K562 (cell line): ENCODE results near the gene CHST8. TPM values are rescaled to one million over a fixed set of nuclear protein-coding genes. Genes with fewer than 3 reads are reported as not detected.

Source experiments
- ATAC-seq: fragments of 200-7000 bp; cut with Tn5 transposase; 3 replicates; pipeline ENCODE4 v1.9.1; 2020; ENCODE audit warnings: moderate library complexity
- BruUV-seq: library from RNA; stranded (reverse); fragments of 400-500 nt; replicated peaks from 2 replicates; lab custom pipeline; 2021; lab: Mats Ljungman, UMichigan
- CTCF ChIA-PET: fragments of 300-600 bp; formaldehyde crosslinking; extraction: SDS; loops from one replicate; lab custom pipeline; 2021; ENCODE audit warnings: low intra/inter-chr PET ratio; lab: Yijun Ruan, JAX
- POLR2A ChIA-PET: fragments of 300-600, 350-650 bp; sonication (Branson Sonifier 250); formaldehyde crosslinking; extraction: SDS; loops from one replicate; lab custom pipeline; 2021; ENCODE audit warnings: antibody characterized with exemption, inconsistent platforms; lab: Yijun Ruan, JAX
- DNase-seq, 4 experiments: peaks; one replicate each; pipeline versions ENCODE4 v3.0.0 to v3.0.0-alpha.2; 2011 to 2018; ENCODE audit warnings: low spot score in 3 of 4, mixed read lengths in 3 of 4; ENCODE audit errors: extremely low read depth in 1 of 4
- FAIRE-seq: peaks from 2 replicates; lab custom pipeline; 2011; peaks lifted over from hg19 to GRCh38; lab: Jason Lieb, UNC
- H2AFZ ChIP-seq: 2 replicates; pipeline ENCODE4 v1.6.0; 2011; ENCODE audit warnings: low read depth, low read length, control low read depth, inconsistent platforms
- H3K27ac ChIP-seq: fragments of 200-600 bp; 3 replicates; pipeline ENCODE4 v1.8.0; 2011; ENCODE audit warnings: low read depth, mild to moderate bottlenecking, control low read depth, inconsistent platforms, low read length, moderate library complexity, mixed read lengths; ENCODE audit errors: extremely low read depth
- H3K27me3 ChIP-seq, 2 experiments: fragments of 300-600 bp in 1 of 2; 2 replicates in 1 of 2; 3 replicates in 1 of 2; pipeline versions ENCODE4 v1.6.0 to v1.8.0; 2011; ENCODE audit warnings: inconsistent platforms in 2 of 2, low read length in 2 of 2, mild to moderate bottlenecking in 1 of 2, mixed read lengths in 1 of 2, moderate library complexity in 1 of 2; ENCODE audit not compliant: control insufficient read depth in 2 of 2, insufficient read depth in 2 of 2
- H3K36me3 ChIP-seq: fragments of 300-600 bp; 3 replicates; pipeline ENCODE4 v1.8.0; 2011; ENCODE audit warnings: mild to moderate bottlenecking, low read length, inconsistent platforms; ENCODE audit not compliant: control insufficient read depth, insufficient read depth
- H3K4me1 ChIP-seq, 2 experiments: fragments of 200-600 bp in 1 of 2; replicated peaks in 1 of 2; 2 replicates in 1 of 2; 3 replicates in 1 of 2; pipeline versions ENCODE4 v1.5.1 to v1.8.0; 2011; ENCODE audit warnings: inconsistent platforms in 2 of 2, low read length in 2 of 2, mild to moderate bottlenecking in 1 of 2, mixed read lengths in 1 of 2, moderate library complexity in 1 of 2; ENCODE audit not compliant: control insufficient read depth in 2 of 2, insufficient read depth in 2 of 2
- H3K4me2 ChIP-seq: 2 replicates; pipeline ENCODE4 v1.6.1; 2011; ENCODE audit warnings: low read length, control low read depth, inconsistent platforms, mixed read lengths; ENCODE audit not compliant: insufficient read depth
- H3K4me3 ChIP-seq: fragments of 200-600 bp; sonication (generic), shearing (Covaris generic); 2 replicates; pipeline ENCODE4 v1.5.1; 2016; ENCODE audit warnings: control low read depth, inconsistent platforms
- H3K79me2 ChIP-seq: fragments of 200-600 bp; 3 replicates; pipeline ENCODE4 v1.8.0; 2011; ENCODE audit warnings: low read length, inconsistent platforms; ENCODE audit not compliant: control insufficient read depth, insufficient read depth
- H3K9ac ChIP-seq, 2 experiments: 2 replicates each; pipeline versions ENCODE4 v1.6.0 to v1.6.1; 2011; ENCODE audit warnings: low read depth in 2 of 2, low read length in 2 of 2, control low read depth in 1 of 2, inconsistent platforms in 1 of 2, mild to moderate bottlenecking in 1 of 2, mixed read lengths in 1 of 2; ENCODE audit not compliant: insufficient read depth in 1 of 2
- H3K9me1 ChIP-seq: one replicate; pipeline ENCODE4 v1.6.0; 2011; ENCODE audit warnings: inconsistent platforms, mild to moderate bottlenecking, low read length, moderate library complexity; ENCODE audit not compliant: control insufficient read depth, insufficient read depth
- H3K9me3 ChIP-seq: replicated peaks from 2 replicates; pipeline ENCODE4 v1.5.1; 2011; ENCODE audit warnings: low read depth, low read length, inconsistent platforms; ENCODE audit not compliant: control insufficient read depth, insufficient read depth
- H4K20me1 ChIP-seq: replicated peaks from 2 replicates; pipeline ENCODE4 v1.6.1; 2011; ENCODE audit warnings: low read length, inconsistent platforms, mixed read lengths; ENCODE audit not compliant: control insufficient read depth, insufficient read depth
- DDX20 ChIP-seq: fragments of 450-650 bp; IDR thresholded peaks from 2 replicates; pipeline ENCODE4 v1.6.1; 2016; ENCODE audit warnings: missing genetic modification characterization, low read depth, mild to moderate bottlenecking, missing compliant biosample characterization, moderate library complexity
- DMBX1 ChIP-seq: fragments of 250-450 bp; sonication (Bioruptor Pico); IDR thresholded peaks from 2 replicates; pipeline ENCODE4 v1.8.0; 2022; ENCODE audit warnings: inconsistent platforms, mild to moderate bottlenecking, moderate library complexity, borderline replicate concordance
- E2F5 ChIP-seq: sonication (generic); formaldehyde crosslinking; IDR thresholded peaks from 2 replicates; pipeline ENCODE4 v1.8.0; 2022; ENCODE audit warnings: mild to moderate bottlenecking, missing genetic modification reagents
- EHMT2 ChIP-seq: fragments of 450-650 bp; IDR thresholded peaks from 2 replicates; pipeline ENCODE4 v1.6.1; 2018; ENCODE audit warnings: antibody characterized with exemption
- LEF1 ChIP-seq: fragments of 450-650 bp; IDR thresholded peaks from 2 replicates; pipeline ENCODE4 v1.6.1; 2016; ENCODE audit warnings: mild to moderate bottlenecking
- PHTF2 ChIP-seq: fragments of 250-450 bp; sonication (Bioruptor Pico); IDR thresholded peaks from 2 replicates; pipeline ENCODE4 v1.5.0; 2021; ENCODE audit warnings: mild to moderate bottlenecking
- SMARCE1 ChIP-seq: fragments of 450-650 bp; IDR thresholded peaks from 2 replicates; pipeline ENCODE4 v1.7.1; 2016; ENCODE audit warnings: mild to moderate bottlenecking
- TBL1XR1 ChIP-seq, 2 experiments: IDR thresholded peaks; 2 replicates each; pipeline ENCODE4 v1.6.1; 2012; ENCODE audit warnings: improper control_type of control experiment in 2 of 2, low read length in 2 of 2, mild to moderate bottlenecking in 1 of 2
- ZNF699 ChIP-seq: fragments of 250-450 bp; sonication (Bioruptor Pico); IDR thresholded peaks from 2 replicates; pipeline ENCODE4 v1.8.0; 2021; ENCODE audit warnings: mild to moderate bottlenecking, moderate library complexity; ENCODE audit not compliant: insufficient replicate concordance
- WGBS: fragments of 100-300 bp; shearing (Covaris generic); methylation state at CpG from one replicate; pipeline ENCODE4 v1.1.6; 2016; ENCODE audit warnings: low coverage, mixed read lengths; ENCODE audit not compliant: insufficient coverage; ENCODE audit errors: missing lambda C conversion rate; 5-methylcytosine and 5-hydroxymethylcytosine counted together
- in situ Hi-C: fragments of 300-500 bp; cut with MboI; formaldehyde crosslinking; loops from 4 replicates; pipeline ENCODE4 v1.15.0; 2018; ENCODE audit warnings: inconsistent platforms, mixed read lengths
- intact Hi-C: fragments of 100-400 bp; cut with micrococcal nuclease; formaldehyde crosslinking; loops from 2 replicates; pipeline ENCODE4 v1.14.2; 2022
- polyA plus RNA-seq, 8 experiments: library from polyadenylated mRNA; depleted of rRNA in 4 of 8; stranded (reverse) in 5 of 8; unstranded in 3 of 8; fragments of >200 nt; fragmentation: Nextera tagmentation in 2 of 8; fragmentation: Illumina TruSeq in 1 of 8; extraction: Ambion mirVana in 2 of 8; extraction: Trizol in 1 of 8; gene quantifications; 2 replicates each; pipeline versions ENCODE4 v1.2.1 to v1.2.3, GENCODE V29; 2011 to 2014; ENCODE audit warnings: inconsistent platforms in 1 of 8, missing spikeins in 1 of 8
- total RNA-seq, 7 experiments: library from RNA; depleted of rRNA in 6 of 7; stranded (reverse); fragments of >200 nt in 6 of 7; fragmentation: Illumina TruSeq in 2 of 7; extraction: Trizol in 2 of 7; gene quantifications; 2 replicates each; pipeline versions ENCODE4 v1.2.1 to v1.2.3, GENCODE V29; 2011 to 2021; ENCODE audit warnings: low replicate concordance in 1 of 7

The CHST8 gene
- total and polyA plus RNA-seq, 9 of the 15 experiments (the other 6 are each of a cell fraction or from before 2014, with no cell fraction given), result 0.11 TPM; not detected in 8

- WGBS, result 3% methylated on average over 8 of the region's 10 CpGs
- Histone ChIP-seq H3K27ac (no peak overlapping the region), H3K27me3 (no peaks in the 10 kb centered on the region; a peak in 1 of 5 replicates), H3K79me2 (no peaks in the 10 kb centered on the region), H3K4me3 (no peak overlapping the region), H3K4me1 (no peaks in the 10 kb centered on the region), H3K9me3 (no peaks in the 10 kb centered on the region), H3K36me3 (no peaks in the 10 kb centered on the region), H3K9me1 (no peaks in the 10 kb centered on the region), H3K4me2 (no peak overlapping the region), H4K20me1 (no peaks in the 10 kb centered on the region), H3K9ac (no peak overlapping the region), H2AFZ (no peak overlapping the region)
- DNase-seq (no peak), FAIRE-seq (no peak), ATAC-seq (no peak)
- ChIA-PET CTCF (interaction anchor here (0.5 kb wide), 1 partner anchor 119 kb away, joined by 3 read pairs; no protein-coding TSS in a partner anchor), POLR2A (interaction anchor here (0.5 kb wide), 1 partner anchor 15 kb away, joined by 3 read pairs; no protein-coding TSS in a partner anchor)
- no TSS peak for BruUV-seq
- intact Hi-C loops (no loop called here), in situ Hi-C loops (no loop called here)
- TF ChIP-seq TBL1XR1 (IDR thresholded peaks at IDR 0.05; ENCODE audit: low read length in 2 of 2) (no peak), LEF1 (no peak), EHMT2 (no peak), PHTF2 (CRISPR knock-in tag) (no peak), DMBX1 (CRISPR knock-in tag) (no peak), E2F5 (CRISPR knock-in tag) (no peak), DDX20 (tag) (no peak), ZNF699 (CRISPR knock-in tag) (no peak), SMARCE1 (no peak)
These were observed 41.6 kb upstream of the CHST8 start for GRCh38 chr19:33580026-33580644.
